ENCODE data around the gene PRXL2C. TPM values are rescaled to one million over a fixed set of nuclear protein-coding genes. Genes with fewer than 3 reads are reported as not detected.

The PRXL2C gene
- total RNA-seq, 1 donor from 2014 or later: 17.5 TPM

DNA sequence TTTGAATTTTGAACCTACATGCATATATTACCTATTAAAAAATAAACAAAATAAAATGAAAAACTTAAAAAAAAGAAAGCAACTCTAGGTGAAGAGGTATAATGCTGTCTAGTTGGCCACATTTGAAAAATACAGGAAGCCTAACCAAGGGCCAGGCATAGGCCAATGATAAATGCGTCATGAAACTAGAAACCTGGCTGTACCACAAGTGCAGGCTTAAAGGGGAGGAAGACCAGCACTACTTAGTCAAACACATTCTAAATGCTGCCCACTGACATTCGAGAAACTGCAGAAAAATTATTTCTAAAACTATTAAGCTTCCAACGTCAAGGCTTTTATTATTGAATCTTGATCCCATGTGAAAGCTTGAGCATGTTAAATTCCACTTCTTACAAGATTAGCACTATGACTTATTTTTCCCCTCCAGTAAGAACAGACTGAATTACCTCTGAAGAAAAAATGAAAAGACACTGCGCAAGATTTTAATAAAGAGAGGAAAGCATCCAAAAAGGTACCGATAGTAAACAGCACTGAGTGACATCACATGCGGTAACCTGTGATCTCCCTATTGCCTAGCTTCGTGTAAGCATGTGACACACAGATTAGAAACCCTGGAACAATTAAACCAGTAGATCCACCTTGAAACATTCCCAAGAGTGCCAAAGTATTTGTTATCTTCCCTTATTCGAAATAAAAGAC, 51.7 kb downstream of the PRXL2C start:
- Mint-ChIP-seq H3K27me3 (ENCODE audit: unreplicated experiment) (peaks cover 2% of the 10 kb centered on the region), H3K4me3 (ENCODE audit: unreplicated experiment) (no peak overlapping the region), H3K36me3 (ENCODE audit: low read depth, unreplicated experiment) (no peaks in the 10 kb centered on the region), H3K9me3 (ENCODE audit: unreplicated experiment) (no peaks in the 10 kb centered on the region), H3K4me1 (ENCODE audit: unreplicated experiment) (peaks cover 14% of the 10 kb centered on the region), H3K27ac (ENCODE audit: unreplicated experiment) (no peak overlapping the region)
- no peak for DNase-seq (ENCODE audit: low spot score)
- TF ChIP-seq CTCF (IDR thresholded peaks at IDR 0.05; ENCODE audit: unreplicated experiment): no peak

- peaks cover 2% of the 10 kb centered on the region for H3K4me1 Mint-ChIP-seq (ENCODE audit: unreplicated experiment)
- DNase-seq (ENCODE audit: low spot score): no peak
- H3K4me3 Mint-ChIP-seq (ENCODE audit: unreplicated experiment): no peak overlapping the region
- no peaks in the 10 kb centered on the region for H3K9me3 Mint-ChIP-seq (ENCODE audit: unreplicated experiment)
- no peak overlapping the region for H3K27ac Mint-ChIP-seq (ENCODE audit: unreplicated experiment)
- no peak for TF ChIP-seq CTCF (IDR thresholded peaks at IDR 0.05; ENCODE audit: unreplicated experiment)
- H3K36me3 Mint-ChIP-seq (ENCODE audit: low read depth, unreplicated experiment): no peaks in the 10 kb centered on the region
- no peaks in the 10 kb centered on the region for H3K27me3 Mint-ChIP-seq (ENCODE audit: unreplicated experiment)
These were observed 55.8 kb downstream of the PRXL2C start for GRCh38 chr9:96599298-96599697.

DNA sequence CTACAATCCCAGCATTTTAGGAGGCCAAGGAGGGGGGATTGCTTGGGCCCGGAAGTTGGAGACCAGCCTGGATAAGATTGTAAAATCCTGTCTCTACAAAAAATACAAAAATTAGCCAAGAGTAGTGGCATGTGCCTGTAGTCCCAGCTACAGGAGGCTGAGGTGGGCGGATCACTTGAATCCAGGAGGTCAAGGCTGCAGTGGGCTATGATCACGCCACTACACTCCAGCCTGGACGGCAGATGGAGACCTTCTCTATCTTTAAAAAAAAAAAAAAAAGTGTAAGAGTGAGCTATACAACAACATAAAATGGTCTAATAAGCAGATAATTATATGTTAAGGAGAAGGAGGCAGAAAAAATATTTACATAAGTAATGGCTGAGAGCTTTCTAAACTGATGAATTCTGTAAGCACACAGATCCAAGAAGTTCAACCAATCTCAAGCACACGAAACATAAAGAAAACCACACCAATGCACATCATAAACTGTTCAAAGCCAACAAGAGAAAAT, 58.5 kb downstream of the PRXL2C start:
- Mint-ChIP-seq H3K9me3 (ENCODE audit: unreplicated experiment) (no peaks in the 10 kb centered on the region), H3K36me3 (ENCODE audit: low read depth, unreplicated experiment) (no peaks in the 10 kb centered on the region), H3K4me1 (ENCODE audit: unreplicated experiment) (no peaks in the 10 kb centered on the region), H3K4me3 (ENCODE audit: unreplicated experiment) (no peak overlapping the region), H3K27ac (ENCODE audit: unreplicated experiment) (no peak overlapping the region), H3K27me3 (ENCODE audit: unreplicated experiment) (no peaks in the 10 kb centered on the region)
- DNase-seq (ENCODE audit: low spot score): no peak
- TF ChIP-seq CTCF (IDR thresholded peaks at IDR 0.05; ENCODE audit: unreplicated experiment): no peak

Other genes starting within 250 kb of the PRXL2C start
- gene ZNF367, start 236.9 kb downstream of the PRXL2C start, total RNA-seq (ENCODE audit: unreplicated experiment): 2.2 TPM
- 7.5 TPM for gene HABP4, start 205.1 kb downstream of the PRXL2C start, total RNA-seq (ENCODE audit: unreplicated experiment)
- gene CDC14B, start 35.5 kb downstream of the PRXL2C start, total RNA-seq (ENCODE audit: unreplicated experiment): 21.4 TPM
- gene ZNF510, start 122.8 kb upstream of the PRXL2C start, total RNA-seq (ENCODE audit: unreplicated experiment): 17.6 TPM
- 6.5 TPM for gene ZNF782, start 199.2 kb upstream of the PRXL2C start, total RNA-seq (ENCODE audit: unreplicated experiment)